HG02943 (cell line): Measurements from ENCODE around the gene ARPC1A.
A peak's percentile ranks its signal among the peaks of the same experiment; 100 is the strongest.
"Not testable (repeated sequence)": the region's sequence is repeated elsewhere in the genome, so short reads cannot be mapped to it uniquely, and the experiment has no call there.

Experiments used
- ATAC-seq: cut with Tn5 transposase; IDR thresholded peaks from one replicate; pipeline ENCODE4 v1.9.1; 2021; ENCODE audit warnings: mild to moderate bottlenecking, low read depth, moderate library complexity; ENCODE audit not compliant: unreplicated experiment

Gene ARPC1A

DNA sequence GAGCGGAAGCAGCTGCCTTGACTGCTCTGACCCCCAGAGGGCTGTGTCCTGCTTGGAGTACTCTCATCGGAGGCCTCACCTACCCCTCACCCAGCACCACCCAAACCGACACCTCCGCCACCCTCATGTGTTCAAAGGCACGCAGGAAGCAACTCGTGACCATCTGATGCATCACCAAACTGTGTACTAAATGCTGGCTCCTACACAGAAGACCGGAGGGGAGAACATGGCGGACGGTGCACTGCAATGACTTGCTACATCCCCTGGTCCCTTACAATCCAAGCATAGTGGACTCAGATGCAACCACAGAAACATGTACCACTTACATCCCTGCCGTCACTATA, 79.3 kb downstream of the ARPC1A start:
- ATAC-seq, result no peak

DNA sequence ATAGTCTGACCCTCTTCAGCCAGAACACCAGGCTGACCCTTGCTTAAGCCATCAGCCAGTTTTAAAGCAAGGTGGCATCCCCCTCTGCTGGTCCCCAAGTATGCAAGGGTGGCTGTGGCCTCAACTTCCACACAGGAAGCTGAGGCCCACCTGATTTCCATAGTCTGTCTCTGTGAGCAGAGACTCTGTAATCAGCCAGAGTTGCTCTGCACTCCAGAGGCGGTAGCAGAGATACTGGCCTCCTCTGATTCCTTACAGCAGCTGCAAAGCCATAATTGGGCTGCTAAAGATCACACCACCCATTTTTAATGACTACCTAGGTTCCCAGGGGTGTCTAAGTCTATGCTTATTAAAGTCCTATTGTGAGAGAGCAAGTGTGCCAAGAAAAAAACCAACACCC, 80.9 kb downstream of the ARPC1A start:
- no peak for ATAC-seq

DNA sequence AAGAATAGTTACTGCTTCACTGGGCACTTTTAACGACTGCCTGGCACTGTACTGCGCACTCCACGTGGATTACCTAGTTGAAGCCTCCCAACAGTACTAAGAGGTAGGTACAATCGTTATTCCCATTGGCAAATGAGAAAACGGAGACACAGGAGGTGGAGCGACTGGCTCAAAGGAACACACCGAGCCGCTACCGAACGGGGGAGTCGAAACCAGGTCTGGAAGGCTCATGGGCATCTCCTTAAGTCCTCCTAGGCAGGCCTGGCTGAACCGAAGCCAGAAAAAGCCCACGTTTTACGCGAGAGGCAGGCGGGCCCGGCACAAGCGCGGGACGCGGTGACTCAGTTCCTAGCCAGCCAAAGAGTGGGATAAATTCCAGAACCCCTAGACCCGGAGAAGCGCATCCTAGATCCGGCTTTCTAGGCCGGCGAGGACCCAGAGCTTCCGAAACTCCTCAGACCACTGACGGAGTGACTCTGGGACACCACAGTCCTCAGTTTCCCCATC, 82.2 kb downstream of the ARPC1A start:
- ATAC-seq, result peak; percentile 1

DNA sequence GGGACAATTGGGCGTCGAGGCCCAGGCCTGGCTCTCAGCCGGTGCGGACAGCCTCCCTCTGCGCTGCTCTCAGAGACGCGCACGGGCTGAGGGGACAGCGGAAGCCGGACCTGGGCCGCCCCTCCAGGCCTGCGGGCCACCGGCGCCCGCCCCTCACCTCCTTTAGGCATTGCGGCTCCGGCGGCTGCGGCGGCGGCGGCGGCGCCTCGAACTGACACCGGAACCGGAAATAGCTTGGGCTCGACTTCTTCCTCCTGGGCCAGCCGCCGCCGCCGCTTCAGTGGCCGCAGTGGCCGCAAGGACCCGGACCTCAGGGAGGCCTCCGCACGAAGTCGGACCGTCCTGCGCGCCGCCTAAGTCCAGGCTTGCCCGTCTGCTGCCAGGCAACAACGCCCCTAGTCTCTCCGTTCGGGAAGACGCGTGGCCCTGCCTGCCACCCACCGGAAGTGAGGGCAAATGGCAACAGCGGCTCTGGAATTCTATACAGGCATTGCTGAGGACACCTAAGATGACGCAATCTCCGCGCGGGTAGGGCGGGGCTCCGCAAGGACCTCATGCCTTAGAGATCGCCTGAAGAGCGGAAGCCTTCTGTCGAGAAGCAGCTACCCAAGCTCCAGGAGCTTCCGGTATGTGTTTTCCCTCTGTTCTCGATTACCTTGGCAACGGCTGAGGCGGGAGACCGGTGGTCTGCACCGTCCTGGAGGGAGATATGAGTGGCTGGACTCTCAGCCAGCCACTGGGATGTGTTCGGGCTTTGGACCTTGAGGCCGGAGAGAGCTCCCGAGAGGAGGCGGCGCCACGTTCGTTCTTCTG, 82.9 kb downstream of the ARPC1A start, which contains the start of the genes BUD31 and PDAP1:
BUD31 (plus strand) TSS at position 591 of the 813 bp plus-strand sequence. CDS start 2,124 bp downstream, outside the sequence.
PDAP1 (minus strand) TSS at position 219 of the 813 bp plus-strand sequence; CDS start at position 170, 49 bp downstream.
- peak; percentile 78 for ATAC-seq

DNA sequence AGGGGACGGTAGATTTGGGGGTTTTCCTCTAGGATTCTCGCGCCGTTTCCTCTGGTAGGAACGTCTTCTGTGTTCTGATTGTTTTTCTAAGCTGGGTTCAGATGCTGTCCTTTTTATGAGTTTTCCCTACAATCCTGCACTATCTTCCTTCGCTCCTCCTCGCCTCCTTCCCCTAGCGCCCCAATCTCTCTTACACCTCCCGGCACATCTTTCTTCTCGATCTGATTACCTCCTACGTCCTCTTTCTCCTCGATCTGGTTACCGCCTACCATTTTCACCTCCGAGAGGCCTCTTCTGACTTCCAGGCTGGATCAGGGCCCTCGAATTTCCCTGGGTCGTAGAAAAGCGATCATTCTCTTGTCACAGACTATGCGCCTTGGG, 83.5 kb downstream of the ARPC1A start:
- no peak for ATAC-seq

DNA sequence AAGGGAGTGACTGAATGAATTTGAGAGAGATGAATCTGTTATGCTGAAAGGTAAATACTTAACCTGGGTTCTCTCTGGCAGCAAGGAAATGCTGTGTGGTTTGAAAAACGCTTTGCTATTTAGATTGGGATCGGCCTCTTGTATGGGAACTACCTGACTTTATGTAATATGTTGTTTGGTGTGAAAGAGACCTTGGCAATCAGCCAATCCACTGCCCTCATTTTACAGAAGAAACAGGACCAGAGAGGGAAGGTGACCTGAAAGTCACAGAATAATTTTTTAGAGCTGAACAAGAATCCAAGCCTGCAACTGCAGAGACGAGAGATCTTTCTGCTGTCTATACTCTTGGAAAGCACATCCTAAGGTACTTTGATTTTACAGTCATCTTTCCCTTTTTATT, 84.1 kb downstream of the ARPC1A start:
- ATAC-seq, result no peak

DNA sequence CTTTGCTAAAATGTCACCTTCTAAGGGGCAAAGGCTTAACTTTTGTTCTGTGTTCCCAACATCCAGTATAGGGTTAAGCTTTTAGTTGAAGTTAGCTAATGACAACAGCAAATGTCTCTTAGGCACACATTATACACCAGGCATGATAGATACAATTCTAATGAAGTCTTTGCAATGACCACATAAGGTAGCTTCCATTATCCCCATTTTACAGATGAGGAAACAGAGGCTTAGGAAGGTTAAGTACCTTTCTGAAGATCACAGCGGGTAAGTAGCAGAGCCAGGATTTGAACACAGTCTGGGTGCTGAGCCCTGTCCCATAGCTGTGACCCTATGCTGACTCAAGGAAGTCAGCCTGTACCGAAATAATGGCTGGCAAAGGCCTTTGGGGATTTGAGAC, 84.9 kb downstream of the ARPC1A start:
- ATAC-seq, result no peak

DNA sequence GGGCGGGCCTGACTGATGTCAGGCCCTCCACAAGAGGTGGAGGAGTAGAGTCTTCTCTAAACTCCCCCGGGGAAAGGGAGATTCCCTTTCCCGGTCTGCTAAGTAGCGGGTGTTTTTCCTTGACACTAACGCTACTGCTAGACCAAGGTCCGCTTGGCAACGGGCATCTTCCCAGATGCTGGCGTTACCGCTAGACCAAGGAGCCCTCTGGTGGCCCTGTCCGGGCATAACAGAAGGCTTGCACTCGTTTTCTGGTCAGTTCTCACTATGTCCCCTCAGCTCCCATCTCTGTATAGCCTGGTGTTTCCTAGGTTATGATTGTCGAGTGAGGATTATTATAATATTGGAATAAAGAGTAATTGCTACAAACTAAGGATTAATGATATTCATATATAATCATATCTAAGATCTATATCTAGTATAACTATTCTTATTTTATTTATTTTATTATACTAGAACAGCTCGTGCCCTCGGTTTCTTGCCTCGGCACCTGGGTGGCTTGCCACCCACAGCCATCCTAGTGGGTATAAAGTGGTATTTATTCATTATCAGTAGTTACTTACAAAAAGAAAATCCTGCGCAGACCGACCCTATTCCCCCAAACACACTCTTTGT, 89.9 kb downstream of the ARPC1A start:
- not testable (repeated sequence) for ATAC-seq
